IMR-90 (cell line): ENCODE measurements around the gene RARRES2.

Experiments used
- CEBPB ChIP-seq: IDR thresholded peaks from 2 replicates; pipeline ENCODE4 v1.6.1; 2012; ENCODE audit warnings: low read depth, low read length, improper control_type of control experiment
- MXI1 ChIP-seq: IDR thresholded peaks from 2 replicates; pipeline ENCODE4 v1.6.1; 2012; ENCODE audit warnings: low read depth, mild to moderate bottlenecking, low read length, moderate library complexity, borderline replicate concordance
- POLR2A ChIP-seq: IDR thresholded peaks from 2 replicates; pipeline ENCODE4 v1.6.1; 2012; ENCODE audit warnings: mild to moderate bottlenecking, low read depth, low read length
- SMC3 ChIP-seq: fragments of 150-350 bp; IDR thresholded peaks from 2 replicates; pipeline ENCODE4 v1.6.1; 2016; ENCODE audit warnings: low read depth, mild to moderate bottlenecking, antibody characterized with exemption, low read length, moderate library complexity
- TF ChIP-seq, protein P1 (sequence below): conservative IDR thresholded peaks from 2 replicates; pipeline ENCODE4 v1.5.1; 2012; ENCODE audit warnings: mild to moderate bottlenecking, low read depth, low read length, improper control_type of control experiment
- TF ChIP-seq, protein P2 (sequence below): fragments of 150-350 bp; IDR thresholded peaks from 2 replicates; pipeline ENCODE4 v1.6.1; 2017; ENCODE audit warnings: mild to moderate bottlenecking, antibody characterized with exemption, low read length, low read depth

DNA sequence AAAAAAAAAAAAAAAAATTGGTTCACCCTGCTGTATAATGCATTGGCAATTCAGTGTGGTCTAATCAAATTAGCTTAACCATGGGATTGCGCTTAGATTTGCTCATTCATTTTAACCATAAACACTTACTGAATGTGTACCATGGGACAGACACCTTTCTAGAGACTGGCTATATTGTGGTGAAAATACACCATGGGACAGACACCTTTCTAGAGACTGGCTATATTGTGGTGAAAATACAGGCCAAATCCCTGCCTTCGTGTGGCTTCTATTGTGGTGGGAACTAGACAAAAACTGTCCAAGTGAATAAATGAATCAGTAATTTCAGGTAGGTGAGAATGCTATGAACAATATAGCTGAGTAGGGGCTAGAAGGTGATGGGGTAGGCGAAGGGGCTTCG lies 17.0 kb upstream of the RARRES2 start:
- TF ChIP-seq, protein P1, sequence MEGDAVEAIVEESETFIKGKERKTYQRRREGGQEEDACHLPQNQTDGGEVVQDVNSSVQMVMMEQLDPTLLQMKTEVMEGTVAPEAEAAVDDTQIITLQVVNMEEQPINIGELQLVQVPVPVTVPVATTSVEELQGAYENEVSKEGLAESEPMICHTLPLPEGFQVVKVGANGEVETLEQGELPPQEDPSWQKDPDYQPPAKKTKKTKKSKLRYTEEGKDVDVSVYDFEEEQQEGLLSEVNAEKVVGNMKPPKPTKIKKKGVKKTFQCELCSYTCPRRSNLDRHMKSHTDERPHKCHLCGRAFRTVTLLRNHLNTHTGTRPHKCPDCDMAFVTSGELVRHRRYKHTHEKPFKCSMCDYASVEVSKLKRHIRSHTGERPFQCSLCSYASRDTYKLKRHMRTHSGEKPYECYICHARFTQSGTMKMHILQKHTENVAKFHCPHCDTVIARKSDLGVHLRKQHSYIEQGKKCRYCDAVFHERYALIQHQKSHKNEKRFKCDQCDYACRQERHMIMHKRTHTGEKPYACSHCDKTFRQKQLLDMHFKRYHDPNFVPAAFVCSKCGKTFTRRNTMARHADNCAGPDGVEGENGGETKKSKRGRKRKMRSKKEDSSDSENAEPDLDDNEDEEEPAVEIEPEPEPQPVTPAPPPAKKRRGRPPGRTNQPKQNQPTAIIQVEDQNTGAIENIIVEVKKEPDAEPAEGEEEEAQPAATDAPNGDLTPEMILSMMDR: no peak
- TF ChIP-seq CEBPB (no peak), POLR2A (no peak), MXI1 (no peak), SMC3 (no peak)
- TF ChIP-seq, protein P2, sequence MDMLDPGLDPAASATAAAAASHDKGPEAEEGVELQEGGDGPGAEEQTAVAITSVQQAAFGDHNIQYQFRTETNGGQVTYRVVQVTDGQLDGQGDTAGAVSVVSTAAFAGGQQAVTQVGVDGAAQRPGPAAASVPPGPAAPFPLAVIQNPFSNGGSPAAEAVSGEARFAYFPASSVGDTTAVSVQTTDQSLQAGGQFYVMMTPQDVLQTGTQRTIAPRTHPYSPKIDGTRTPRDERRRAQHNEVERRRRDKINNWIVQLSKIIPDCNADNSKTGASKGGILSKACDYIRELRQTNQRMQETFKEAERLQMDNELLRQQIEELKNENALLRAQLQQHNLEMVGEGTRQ: no peak
